SU-DHL-6 (cell line): ENCODE measurements around the gene SPINT2.

ENCODE experiments used
- H2AFZ ChIP-seq: fragments of 200-600 bp; sonication (generic); 2 replicates; pipeline ENCODE4 v1.6.1; 2014; ENCODE audit warnings: low read depth, mild to moderate bottlenecking, moderate library complexity, mixed read lengths, antibody characterized with exemption, low read length; ENCODE audit not compliant: severe bottlenecking
- H3F3A ChIP-seq: fragments of 200-600 bp; shearing (Covaris generic); 2 replicates; pipeline ENCODE4 v1.6.0; 2016; ENCODE audit warnings: antibody characterized with exemption, mild to moderate bottlenecking; ENCODE audit not compliant: insufficient read depth
- H3K27ac ChIP-seq: fragments of 200-600 bp; sonication (generic); 2 replicates; pipeline ENCODE4 v1.5.1; 2016; ENCODE audit warnings: low read depth, mild to moderate bottlenecking, low read length, moderate library complexity, mixed read lengths
- H3K27me3 ChIP-seq: fragments of 200-600 bp; sonication (generic), shearing (Covaris generic); 2 replicates; pipeline ENCODE4 v1.6.0; 2014; ENCODE audit warnings: mild to moderate bottlenecking, low read length
- H3K36me3 ChIP-seq: fragments of 200-600 bp; sonication (generic); 2 replicates; pipeline ENCODE4 v1.6.1; 2014; ENCODE audit warnings: mild to moderate bottlenecking, low read length, mixed read lengths
- H3K4me2 ChIP-seq: fragments of 300-600, 200-600 bp; shearing (Covaris generic), sonication (generic); 2 replicates; pipeline ENCODE4 v1.6.0; 2014; ENCODE audit warnings: low read length, low read depth, mild to moderate bottlenecking; ENCODE audit not compliant: poor library complexity, severe bottlenecking
- H3K4me3 ChIP-seq: fragments of 200-600 bp; sonication (generic); 2 replicates; pipeline ENCODE4 v1.5.1; 2014; ENCODE audit warnings: antibody characterized with exemption, low read length, mild to moderate bottlenecking, mixed read lengths; ENCODE audit not compliant: insufficient read depth, poor library complexity, severe bottlenecking
- H3K79me2 ChIP-seq: fragments of 200-600 bp; sonication (generic); 2 replicates; pipeline ENCODE4 v1.6.1; 2014; ENCODE audit warnings: mild to moderate bottlenecking, low read length, moderate library complexity; ENCODE audit not compliant: insufficient read depth
- H3K9ac ChIP-seq: fragments of 200-600 bp; sonication (generic); 2 replicates; pipeline ENCODE4 v1.7.0; 2014; ENCODE audit warnings: mild to moderate bottlenecking, low read length
- H3K9me2 ChIP-seq: fragments of 200-600 bp; sonication (generic); replicated peaks from 2 replicates; pipeline ENCODE4 v1.6.1; 2014; ENCODE audit warnings: low read length; ENCODE audit not compliant: insufficient read depth
- H3K9me3 ChIP-seq: fragments of 200-600 bp; sonication (generic); 2 replicates; pipeline ENCODE4 v1.6.1; 2014; ENCODE audit warnings: low read length, mixed read lengths; ENCODE audit not compliant: insufficient read depth
- H4K20me1 ChIP-seq: fragments of 200-600 bp; sonication (generic); 2 replicates; pipeline ENCODE4 v1.6.1; 2014; ENCODE audit warnings: low read depth, mild to moderate bottlenecking, antibody characterized with exemption, low read length, moderate library complexity, mixed read lengths
- EZH2phosphoT487 ChIP-seq: fragments of 200-600 bp; sonication (generic), shearing (Covaris generic); conservative IDR thresholded peaks from 2 replicates; pipeline ENCODE4 v1.6.1; 2018; ENCODE audit warnings: mild to moderate bottlenecking, antibody characterized with exemption, low read length, moderate library complexity, mixed read lengths
- TF ChIP-seq, protein P1 (sequence below): fragments of 200-600 bp; sonication (generic); IDR thresholded peaks from one replicate; pipeline ENCODE4 v1.5.1; 2017; ENCODE audit warnings: antibody characterized with exemption, mild to moderate bottlenecking, low read length, moderate library complexity; ENCODE audit not compliant: insufficient read depth, poor library complexity, severe bottlenecking

Gene SPINT2

DNA sequence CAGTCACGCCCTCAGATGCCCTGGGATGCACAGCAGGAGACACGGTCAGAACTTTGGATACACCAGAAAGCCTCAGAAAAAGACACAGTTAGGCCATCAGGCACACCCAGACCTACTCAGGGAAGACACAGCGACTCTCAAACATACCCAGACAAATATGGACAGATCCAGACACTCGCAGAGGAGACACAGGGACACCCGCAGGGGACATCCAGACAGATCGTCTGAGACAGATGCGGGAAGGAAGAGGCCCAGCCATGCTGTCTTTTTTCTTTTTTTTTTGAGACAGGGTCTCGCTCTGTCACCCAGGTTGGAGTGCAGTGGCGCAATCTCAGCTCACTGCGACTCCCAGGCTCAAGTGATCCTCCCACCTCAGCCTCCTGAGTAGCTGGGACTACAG, 45.2 kb upstream of the SPINT2 start:
- no peak overlapping the region for H3K4me2 ChIP-seq

DNA sequence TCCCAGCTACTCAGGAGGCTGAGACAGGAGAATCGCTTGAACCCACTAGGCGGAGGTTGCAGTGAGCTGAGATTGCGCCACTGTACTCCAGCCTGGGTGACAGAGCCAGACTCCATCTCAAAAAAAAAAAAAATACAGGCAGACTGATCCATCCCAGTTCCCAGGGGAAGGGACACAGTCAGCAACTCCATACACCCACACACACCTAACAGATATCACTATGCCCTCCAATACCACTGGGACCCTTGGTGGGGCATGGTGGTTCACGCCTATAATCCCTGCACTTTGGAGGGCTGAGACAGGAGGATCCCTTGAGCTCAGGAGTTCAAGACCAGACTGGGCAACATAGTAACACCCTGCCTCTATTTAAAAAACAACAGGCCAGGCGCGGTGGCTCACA, 43.0 kb upstream of the SPINT2 start:
- Histone ChIP-seq H3K9me2 (no peaks in the 10 kb centered on the region), H3K4me2 (no peak overlapping the region), H3K27me3 (no peaks in the 10 kb centered on the region), H3F3A (no peaks in the 10 kb centered on the region), H2AFZ (no peak overlapping the region), H4K20me1 (no peaks in the 10 kb centered on the region), H3K36me3 (no peaks in the 10 kb centered on the region), H3K27ac (no peak overlapping the region), H3K79me2 (no peaks in the 10 kb centered on the region), H3K4me3 (no peak overlapping the region), H3K9me3 (no peaks in the 10 kb centered on the region), H3K9ac (no peak overlapping the region)
- TF ChIP-seq EZH2phosphoT487, result no peak
- TF ChIP-seq, protein P1, sequence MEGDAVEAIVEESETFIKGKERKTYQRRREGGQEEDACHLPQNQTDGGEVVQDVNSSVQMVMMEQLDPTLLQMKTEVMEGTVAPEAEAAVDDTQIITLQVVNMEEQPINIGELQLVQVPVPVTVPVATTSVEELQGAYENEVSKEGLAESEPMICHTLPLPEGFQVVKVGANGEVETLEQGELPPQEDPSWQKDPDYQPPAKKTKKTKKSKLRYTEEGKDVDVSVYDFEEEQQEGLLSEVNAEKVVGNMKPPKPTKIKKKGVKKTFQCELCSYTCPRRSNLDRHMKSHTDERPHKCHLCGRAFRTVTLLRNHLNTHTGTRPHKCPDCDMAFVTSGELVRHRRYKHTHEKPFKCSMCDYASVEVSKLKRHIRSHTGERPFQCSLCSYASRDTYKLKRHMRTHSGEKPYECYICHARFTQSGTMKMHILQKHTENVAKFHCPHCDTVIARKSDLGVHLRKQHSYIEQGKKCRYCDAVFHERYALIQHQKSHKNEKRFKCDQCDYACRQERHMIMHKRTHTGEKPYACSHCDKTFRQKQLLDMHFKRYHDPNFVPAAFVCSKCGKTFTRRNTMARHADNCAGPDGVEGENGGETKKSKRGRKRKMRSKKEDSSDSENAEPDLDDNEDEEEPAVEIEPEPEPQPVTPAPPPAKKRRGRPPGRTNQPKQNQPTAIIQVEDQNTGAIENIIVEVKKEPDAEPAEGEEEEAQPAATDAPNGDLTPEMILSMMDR, result no peak

More for the DNA sequence above, 45.2 kb upstream of the SPINT2 start:
- Histone ChIP-seq H3K79me2 (no peaks in the 10 kb centered on the region), H3K27ac (no peak overlapping the region), H3K4me3 (no peak overlapping the region), H3K9me2 (no peaks in the 10 kb centered on the region), H3K27me3 (no peaks in the 10 kb centered on the region), H2AFZ (no peak overlapping the region), H3K9me3 (no peaks in the 10 kb centered on the region), H3K36me3 (no peaks in the 10 kb centered on the region), H4K20me1 (no peaks in the 10 kb centered on the region), H3F3A (no peaks in the 10 kb centered on the region), H3K9ac (no peak overlapping the region)
- TF ChIP-seq, protein P1, result no peak
- TF ChIP-seq EZH2phosphoT487, result no peak

DNA sequence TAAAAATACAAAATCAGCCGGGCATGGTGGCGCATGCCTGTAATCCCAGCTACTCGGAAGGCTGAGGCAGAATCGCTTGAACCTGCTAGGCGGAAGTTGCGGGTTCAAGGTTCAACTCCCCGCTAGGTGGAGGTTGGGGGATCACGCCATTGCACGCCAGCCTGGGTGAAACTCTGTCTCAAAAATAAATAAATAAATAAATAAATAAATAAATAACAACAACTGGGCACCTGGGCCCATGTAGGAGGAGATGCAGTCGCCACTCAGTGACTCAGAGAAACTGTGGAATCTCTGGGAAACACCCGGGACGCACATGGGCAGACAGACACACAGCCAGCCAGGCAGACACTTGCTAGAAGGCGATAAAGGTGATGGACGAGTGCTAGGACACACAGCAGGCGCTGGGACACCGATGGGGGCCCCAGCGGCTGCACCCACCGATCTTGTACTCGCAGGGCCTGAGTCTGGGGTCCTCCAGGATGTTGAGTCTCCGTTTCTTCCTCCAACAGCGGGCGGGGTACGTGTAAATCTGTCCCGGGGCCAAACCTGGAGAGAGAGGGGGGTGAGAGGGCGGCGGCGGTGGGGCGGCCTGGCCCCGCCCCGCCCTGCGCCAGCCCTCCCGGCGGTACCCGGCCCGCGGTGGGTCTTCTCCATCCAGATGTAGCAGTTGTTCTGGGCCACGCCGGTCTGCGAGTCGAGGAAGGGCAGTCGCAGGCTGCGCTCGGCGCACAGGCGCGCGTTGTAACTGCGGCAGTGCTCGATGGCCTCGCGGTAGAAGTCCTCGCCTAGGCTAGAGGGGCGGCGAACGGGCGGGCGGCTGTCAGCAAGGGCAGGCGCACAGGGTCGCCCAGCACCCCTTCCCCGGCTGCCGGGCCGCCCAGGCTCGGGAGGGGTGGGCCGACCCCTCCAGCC, 42.2 kb upstream of the SPINT2 start:
- no peaks in the 10 kb centered on the region for H3K79me2 ChIP-seq
- H3K4me3 ChIP-seq, result no peak overlapping the region
- H3K4me2 ChIP-seq, result no peak overlapping the region
- no peaks in the 10 kb centered on the region for H3K9me3 ChIP-seq
- TF ChIP-seq EZH2phosphoT487, result no peak
- TF ChIP-seq, protein P1, result no peak
- H3K36me3 ChIP-seq, result no peaks in the 10 kb centered on the region
- H3K9ac ChIP-seq, result no peak overlapping the region
- no peaks in the 10 kb centered on the region for H4K20me1 ChIP-seq
- H3K9me2 ChIP-seq, result no peaks in the 10 kb centered on the region
- no peak overlapping the region for H3K27ac ChIP-seq
- no peak overlapping the region for H2AFZ ChIP-seq
- H3K27me3 ChIP-seq, result no peaks in the 10 kb centered on the region
- no peaks in the 10 kb centered on the region for H3F3A ChIP-seq
